Measurements from ENCODE around the gene UGT1A8. TPM values are rescaled to one million over a fixed set of nuclear protein-coding genes. Genes with fewer than 3 reads are reported as not detected.

The UGT1A8 gene
- polyA plus RNA-seq, 2 of the 4 experiments (the other 2 are of a cell fraction), result 0.22 TPM; not detected in 1

- FAIRE-seq, result no peak
- ATAC-seq, result no peak
Measured at GRCh38 chr2:233686928-233687327, 69.5 kb downstream of the UGT1A8 start.

GRCh38 chr2:233688341-233688740 lies 70.9 kb downstream of the UGT1A8 start:
- no peak for DNase-seq (ENCODE audit: low read depth in 1 of 2, low spot score in 1 of 2)
- ChIA-PET CTCF (interaction anchor here (0.7 to 0.8 kb wide), 2 partner anchors 8 to 245 kb away, joined by 3 read pairs; no protein-coding TSS in a partner anchor), POLR2A (no interaction called here)
- 61% methylated on average over 5 of the region's 5 CpGs for WGBS (ENCODE audit: missing lambda C conversion rate)
- Histone ChIP-seq H3K4me1 (peaks cover 35% of the 10 kb centered on the region), H3K9me3 (peaks cover 48% of the 10 kb centered on the region), H3K27ac (peak overlapping the region; percentile 85 to 100), H3K4me3 (no peak overlapping the region), H3K4me2 (no peak overlapping the region)
- no peak for ATAC-seq
- FAIRE-seq, result no peak
- TF ChIP-seq RCOR1 (IDR thresholded peaks at IDR 0.05; ENCODE audit: low read depth, low read length), result no peak

More at GRCh38 chr2:233686928-233687327, 69.5 kb downstream of the UGT1A8 start:
- WGBS (ENCODE audit: missing lambda C conversion rate), result 94% methylated on average over 5 of the region's 5 CpGs
- Histone ChIP-seq H3K27ac (peak overlapping the region; percentile 41 to 85; a peak in 5 of 6 replicates), H3K9me3 (peaks cover 37% of the 10 kb centered on the region; the same call in 2 of the 3 replicates), H3K4me1 (peaks cover 30% of the 10 kb centered on the region), H3K4me3 (no peak overlapping the region), H3K4me2 (no peak overlapping the region)
- POLR2A ChIA-PET, result no interaction called here
- CTCF ChIA-PET, result no interaction called here
- no peak for TF ChIP-seq EP300 (IDR thresholded peaks at IDR 0.05)
- TF ChIP-seq MAFK (IDR thresholded peaks at IDR 0.05; ENCODE audit: partially characterized antibody), result no peak
- TF ChIP-seq SMC3 (IDR thresholded peaks at IDR 0.05), result no peak
- TF ChIP-seq SREBF2 (IDR thresholded peaks at IDR 0.05), result no peak
- TF ChIP-seq POLR2AphosphoS2 (conservative IDR thresholded peaks at IDR 0.05; ENCODE audit: low read length), result no peak
- TF ChIP-seq, protein P1, sequence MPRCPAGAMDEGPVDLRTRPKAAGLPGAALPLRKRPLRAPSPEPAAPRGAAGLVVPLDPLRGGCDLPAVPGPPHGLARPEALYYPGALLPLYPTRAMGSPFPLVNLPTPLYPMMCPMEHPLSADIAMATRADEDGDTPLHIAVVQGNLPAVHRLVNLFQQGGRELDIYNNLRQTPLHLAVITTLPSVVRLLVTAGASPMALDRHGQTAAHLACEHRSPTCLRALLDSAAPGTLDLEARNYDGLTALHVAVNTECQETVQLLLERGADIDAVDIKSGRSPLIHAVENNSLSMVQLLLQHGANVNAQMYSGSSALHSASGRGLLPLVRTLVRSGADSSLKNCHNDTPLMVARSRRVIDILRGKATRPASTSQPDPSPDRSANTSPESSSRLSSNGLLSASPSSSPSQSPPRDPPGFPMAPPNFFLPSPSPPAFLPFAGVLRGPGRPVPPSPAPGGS (IDR thresholded peaks at IDR 0.05), result no peak
- no peak for DNase-seq (ENCODE audit: low read depth in 1 of 2, low spot score in 1 of 2)

DNA sequence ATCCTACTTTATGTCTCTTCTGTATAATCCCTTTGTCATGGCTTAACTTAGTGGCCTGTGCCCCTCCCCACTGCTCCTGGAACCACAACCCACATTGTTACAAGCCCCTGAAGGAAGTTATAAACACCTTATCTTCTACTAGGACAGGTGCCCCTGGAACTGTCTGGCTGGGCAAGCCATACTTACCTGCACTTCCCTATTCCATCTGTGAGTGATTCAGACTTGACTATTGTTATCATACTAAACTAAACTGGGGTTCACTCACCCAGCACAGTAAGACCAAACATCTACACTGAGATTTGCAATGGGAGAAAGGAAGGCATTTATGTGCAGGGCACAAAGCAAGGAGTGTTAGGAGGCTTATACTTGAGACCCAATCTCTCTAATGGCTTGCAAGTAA lies 71.6 kb downstream of the UGT1A8 start:
- H3K4me2 ChIP-seq, result no peak overlapping the region
- DNase-seq (ENCODE audit: low read depth in 1 of 2, low spot score in 1 of 2) (no peak), ATAC-seq (no peak), FAIRE-seq (no peak)
- H3K27ac ChIP-seq, result peak overlapping the region; percentile 85 to 100
- POLR2A ChIA-PET, result no interaction called here
- peaks cover 55% of the 10 kb centered on the region for H3K9me3 ChIP-seq
- H3K4me3 ChIP-seq, result no peak overlapping the region
- CTCF ChIA-PET, result interaction anchor here (0.7 to 0.8 kb wide), 2 partner anchors 9 to 245 kb away, joined by 3 read pairs; no protein-coding TSS in a partner anchor
- no peak for TF ChIP-seq EHMT2 (IDR thresholded peaks at IDR 0.05; ENCODE audit: low read depth)
- no peak for TF ChIP-seq NFE2L2 (conservative IDR thresholded peaks at IDR 0.05; ENCODE audit: low read length)
- peaks cover 39% of the 10 kb centered on the region for H3K4me1 ChIP-seq

DNA sequence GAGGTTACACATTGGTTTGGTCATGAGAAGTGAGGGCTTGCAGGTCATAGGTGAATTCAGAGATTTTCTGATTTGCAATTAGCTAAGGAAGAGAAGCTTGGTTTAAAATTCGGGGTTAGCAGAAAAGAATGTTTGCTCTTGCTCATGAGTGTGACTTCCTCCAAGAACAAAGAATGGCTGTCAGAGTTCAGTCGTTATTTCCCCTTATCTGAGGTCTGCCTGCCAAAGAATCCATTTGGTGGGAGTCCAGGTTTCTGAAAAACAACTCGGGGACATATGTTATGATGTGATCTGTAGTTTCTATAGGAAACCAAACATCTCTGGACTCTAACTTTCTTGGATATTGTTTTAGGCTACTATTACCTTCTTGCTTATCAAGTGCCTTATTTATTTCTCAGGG lies 72.1 kb downstream of the UGT1A8 start:
- FAIRE-seq (no peak), DNase-seq (ENCODE audit: low read depth in 1 of 2, low spot score in 1 of 2) (no peak), ATAC-seq (no peak)
- H3K4me3 ChIP-seq, result no peak overlapping the region
- no peak for TF ChIP-seq SREBF2 (IDR thresholded peaks at IDR 0.05)
- TF ChIP-seq MAZ (IDR thresholded peaks at IDR 0.05; ENCODE audit: borderline replicate concordance, low read depth, low read length), result no peak
- no peak for TF ChIP-seq MAFK (IDR thresholded peaks at IDR 0.05; ENCODE audit: partially characterized antibody)
- no peak for TF ChIP-seq FOSB (CRISPR knock-in tag; IDR thresholded peaks at IDR 0.05)
- TF ChIP-seq, protein P2, sequence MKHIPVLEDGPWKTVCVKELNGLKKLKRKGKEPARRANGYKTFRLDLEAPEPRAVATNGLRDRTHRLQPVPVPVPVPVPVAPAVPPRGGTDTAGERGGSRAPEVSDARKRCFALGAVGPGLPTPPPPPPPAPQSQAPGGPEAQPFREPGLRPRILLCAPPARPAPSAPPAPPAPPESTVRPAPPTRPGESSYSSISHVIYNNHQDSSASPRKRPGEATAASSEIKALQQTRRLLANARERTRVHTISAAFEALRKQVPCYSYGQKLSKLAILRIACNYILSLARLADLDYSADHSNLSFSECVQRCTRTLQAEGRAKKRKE (CRISPR knock-in tag; IDR thresholded peaks at IDR 0.05; ENCODE audit: low read depth), result no peak
- no peak for TF ChIP-seq EP300 (IDR thresholded peaks at IDR 0.05)
- H3K4me1 ChIP-seq, result peaks cover 44% of the 10 kb centered on the region
- WGBS (ENCODE audit: missing lambda C conversion rate), result 56% methylated on average over 3 of the region's 3 CpGs
- peak overlapping the region; percentile 85 to 100 for H3K27ac ChIP-seq
- H3K9me3 ChIP-seq, result peaks cover 56% of the 10 kb centered on the region
- CTCF ChIA-PET, result interaction anchor here (1.3 kb wide), 1 partner anchor 19 kb away, joined by 3 read pairs; no protein-coding TSS in a partner anchor
- POLR2A ChIA-PET, result no interaction called here
- H3K4me2 ChIP-seq, result no peak overlapping the region; the same call in 2 of the 3 replicates

- Histone ChIP-seq H3K27ac (peak overlapping the region; percentile 85 to 100), H3K4me2 (peak overlapping the region; percentile 35), H3K4me1 (peaks cover 52% of the 10 kb centered on the region), H3K4me3 (no peak overlapping the region), H3K9me3 (peaks cover 51% of the 10 kb centered on the region)
- DNase-seq (ENCODE audit: low read depth in 1 of 2, low spot score in 1 of 2) (peak in 1 of 2 experiments; percentile 71), FAIRE-seq (no peak), ATAC-seq (peak; percentile 64 to 66; a peak in 5 of 6 replicates)
- ChIA-PET CTCF (interaction anchor here (1.0 to 2.0 kb wide), 5 partner anchors 19 to 286 kb away, joined by 3 to 6 read pairs (median 3); no protein-coding TSS in a partner anchor), POLR2A (interaction anchor here (1.0 to 1.4 kb wide), 3 partner anchors 10 to 204 kb away, joined by 3 to 4 read pairs (median 4); no protein-coding TSS in a partner anchor)
- WGBS (ENCODE audit: missing lambda C conversion rate), result 33% methylated on average over 4 of the region's 4 CpGs
- TF ChIP-seq MAFK (IDR thresholded peaks at IDR 0.05; ENCODE audit: partially characterized antibody), result no peak
- no peak for TF ChIP-seq RCOR1 (IDR thresholded peaks at IDR 0.05; ENCODE audit: low read depth, low read length)
- TF ChIP-seq, protein P3, sequence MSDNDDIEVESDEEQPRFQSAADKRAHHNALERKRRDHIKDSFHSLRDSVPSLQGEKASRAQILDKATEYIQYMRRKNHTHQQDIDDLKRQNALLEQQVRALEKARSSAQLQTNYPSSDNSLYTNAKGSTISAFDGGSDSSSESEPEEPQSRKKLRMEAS (IDR thresholded peaks at IDR 0.05), result peak; percentile 23; the same call in 1 of the 2 replicates
- no peak for TF ChIP-seq PBX3 (IDR thresholded peaks at IDR 0.05)
- TF ChIP-seq GATA3 (IDR thresholded peaks at IDR 0.05; ENCODE audit: borderline replicate concordance), result peak; percentile 75; the same call in 1 of the 2 replicates
- no peak for TF ChIP-seq CBX2 (IDR thresholded peaks at IDR 0.05; ENCODE audit: borderline replicate concordance, low read depth)
- TF ChIP-seq FOSL2 (IDR thresholded peaks at IDR 0.05), result no peak
- peak; percentile 47; the same call in 1 of the 2 replicates for TF ChIP-seq FOSL2 (CRISPR knock-in tag; IDR thresholded peaks at IDR 0.05)
- peak; percentile 40 to 41; a peak in 3 of 5 replicates for TF ChIP-seq EP300 (IDR thresholded peaks at IDR 0.05)
- TF ChIP-seq ZFP36 (IDR thresholded peaks at IDR 0.05; ENCODE audit: borderline replicate concordance, partially characterized antibody), result no peak
- no peak for TF ChIP-seq NPAS2 (CRISPR knock-in tag; IDR thresholded peaks at IDR 0.05; ENCODE audit: borderline replicate concordance)
- TF ChIP-seq JUN (IDR thresholded peaks at IDR 0.05), result 0 out of 5 replicates have a peak, but pooled peaks of 1 of the 2 experiments have one; percentile 19
- TF ChIP-seq, protein P1 (IDR thresholded peaks at IDR 0.05), result 0 out of 3 replicates have a peak, but pooled peaks have one; percentile 21
- 0 out of 4 replicates have a peak, but pooled peaks of 1 of the 2 experiments have one; percentile 39 for TF ChIP-seq CEBPB (IDR thresholded peaks at IDR 0.05)
Measured at GRCh38 chr2:233690444-233690843, 73.0 kb downstream of the UGT1A8 start.

Measured in A549 (cell line).